ENCODE data around the gene PXDN. TPM values are rescaled to one million over a fixed set of nuclear protein-coding genes. Genes with fewer than 3 reads are reported as not detected.

The PXDN gene
- total RNA-seq, 1 donor from 2014 or later: 36.3 TPM

GRCh38 chr2:1649103-1650084, 94.9 kb downstream of the PXDN start:
- no peak overlapping the region for H3K27ac ChIP-seq
- ATAC-seq: no peak

DNA sequence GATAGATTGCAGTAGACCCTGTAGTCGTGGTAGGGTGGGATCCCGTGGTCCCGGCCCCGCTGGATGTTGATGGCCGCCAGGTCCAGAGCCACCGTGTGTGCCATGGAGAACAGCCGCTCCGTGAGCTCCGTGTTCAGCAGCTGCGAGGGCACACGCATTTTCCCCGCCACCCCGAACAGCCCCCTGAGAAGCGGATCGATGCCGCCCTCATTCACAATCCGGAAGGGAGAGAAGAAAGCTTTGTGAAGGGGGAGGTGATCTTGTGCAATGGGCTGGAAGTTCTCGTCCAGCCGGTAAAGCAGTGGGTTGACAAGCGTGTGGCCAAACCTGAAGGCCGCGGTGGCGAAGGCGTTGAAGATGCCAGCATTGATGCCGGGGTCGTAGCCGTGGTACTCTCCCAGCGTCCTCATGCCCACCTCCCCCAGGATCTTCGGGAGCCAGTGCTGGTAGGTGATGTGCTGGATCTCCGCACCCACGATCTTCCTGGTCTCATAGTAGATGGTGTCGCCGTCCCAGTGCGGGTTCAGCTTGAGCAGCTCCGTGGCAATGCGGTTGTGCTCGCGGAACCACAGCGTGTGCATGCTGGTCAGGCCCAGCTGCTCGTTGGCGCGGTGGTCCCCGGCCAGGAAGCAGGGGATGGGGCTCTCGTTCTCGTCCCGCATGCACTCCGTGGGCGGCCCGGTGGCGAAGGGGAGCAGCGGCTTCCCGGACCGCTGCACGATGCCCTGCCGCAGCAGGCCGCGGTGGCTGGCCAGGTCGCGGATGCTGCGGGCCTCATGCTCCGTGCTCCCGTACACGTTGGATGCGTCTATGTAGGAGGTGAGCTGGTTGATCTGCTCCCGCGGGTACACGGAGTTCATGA, 95.8 kb downstream of the PXDN start:
- TF ChIP-seq, protein P1, sequence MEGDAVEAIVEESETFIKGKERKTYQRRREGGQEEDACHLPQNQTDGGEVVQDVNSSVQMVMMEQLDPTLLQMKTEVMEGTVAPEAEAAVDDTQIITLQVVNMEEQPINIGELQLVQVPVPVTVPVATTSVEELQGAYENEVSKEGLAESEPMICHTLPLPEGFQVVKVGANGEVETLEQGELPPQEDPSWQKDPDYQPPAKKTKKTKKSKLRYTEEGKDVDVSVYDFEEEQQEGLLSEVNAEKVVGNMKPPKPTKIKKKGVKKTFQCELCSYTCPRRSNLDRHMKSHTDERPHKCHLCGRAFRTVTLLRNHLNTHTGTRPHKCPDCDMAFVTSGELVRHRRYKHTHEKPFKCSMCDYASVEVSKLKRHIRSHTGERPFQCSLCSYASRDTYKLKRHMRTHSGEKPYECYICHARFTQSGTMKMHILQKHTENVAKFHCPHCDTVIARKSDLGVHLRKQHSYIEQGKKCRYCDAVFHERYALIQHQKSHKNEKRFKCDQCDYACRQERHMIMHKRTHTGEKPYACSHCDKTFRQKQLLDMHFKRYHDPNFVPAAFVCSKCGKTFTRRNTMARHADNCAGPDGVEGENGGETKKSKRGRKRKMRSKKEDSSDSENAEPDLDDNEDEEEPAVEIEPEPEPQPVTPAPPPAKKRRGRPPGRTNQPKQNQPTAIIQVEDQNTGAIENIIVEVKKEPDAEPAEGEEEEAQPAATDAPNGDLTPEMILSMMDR (IDR thresholded peaks at IDR 0.05): no peak
- no peaks in the 10 kb centered on the region for H3K9me3 ChIP-seq
- peaks cover 27% of the 10 kb centered on the region for H3K4me1 ChIP-seq
- intact Hi-C loops (cut with DNase I): no loop called here
- DNase-seq: no peak
- H3K27me3 ChIP-seq (ENCODE audit: low read depth): no peaks in the 10 kb centered on the region
- H3K36me3 ChIP-seq: peaks cover 23% of the 10 kb centered on the region
- no peak overlapping the region for H3K4me3 ChIP-seq
- no peak overlapping the region for H3K27ac ChIP-seq
- ATAC-seq: no peak

More at GRCh38 chr2:1649103-1650084, 94.9 kb downstream of the PXDN start:
- peaks cover 36% of the 10 kb centered on the region for H3K4me1 ChIP-seq
- H3K4me3 ChIP-seq: no peak overlapping the region
- no peaks in the 10 kb centered on the region for H3K27me3 ChIP-seq (ENCODE audit: low read depth)
- intact Hi-C loops (cut with DNase I): no loop called here
- H3K36me3 ChIP-seq: peaks cover 18% of the 10 kb centered on the region
- TF ChIP-seq, protein P1 (IDR thresholded peaks at IDR 0.05): no peak
- no peak for DNase-seq
- H3K9me3 ChIP-seq: no peaks in the 10 kb centered on the region

GRCh38 chr2:1647417-1648240, 96.7 kb downstream of the PXDN start:
- intact Hi-C loops (cut with DNase I): no loop called here
- DNase-seq: no peak

DNA sequence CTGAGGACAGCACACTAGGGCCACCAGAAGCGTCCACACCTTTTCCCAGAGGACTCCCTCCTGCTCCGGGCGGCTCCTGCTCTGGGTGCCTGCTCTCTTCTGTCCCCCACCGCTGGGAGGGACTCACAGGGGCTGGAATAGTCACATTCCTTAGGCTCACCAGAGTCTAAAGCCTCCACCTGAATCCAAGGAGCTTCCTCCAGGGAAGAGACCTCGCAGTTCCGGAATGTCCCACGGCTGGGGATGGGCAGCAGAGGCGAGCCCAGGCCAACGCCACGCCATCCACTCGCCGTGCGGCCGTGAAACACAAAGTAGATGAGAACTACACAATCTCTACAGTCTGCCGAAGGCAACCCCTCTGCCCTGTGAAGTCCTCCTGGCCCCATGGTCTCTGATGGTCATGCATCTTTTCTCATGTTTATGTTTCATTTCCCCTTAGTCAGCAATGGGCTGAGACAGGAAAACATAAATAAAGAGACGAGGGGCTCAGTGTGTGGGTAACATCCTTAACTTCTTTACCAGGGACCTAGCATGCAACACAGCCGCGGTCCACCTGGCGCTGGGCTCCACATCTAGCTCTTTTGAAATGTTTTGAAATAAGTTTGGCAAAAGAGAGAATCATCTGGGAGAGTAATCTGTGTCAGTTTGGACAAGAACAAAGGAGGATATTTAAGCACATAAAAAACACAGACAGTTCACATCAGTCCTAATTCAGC, 98.4 kb downstream of the PXDN start:
- Histone ChIP-seq H3K4me3 (no peak overlapping the region), H3K27me3 (ENCODE audit: low read depth) (no peaks in the 10 kb centered on the region), H3K4me1 (peaks cover 8% of the 10 kb centered on the region), H3K9me3 (no peaks in the 10 kb centered on the region), H3K36me3 (peaks cover 39% of the 10 kb centered on the region), H3K27ac (no peak overlapping the region)
- DNase-seq (no peak), ATAC-seq (no peak)
- TF ChIP-seq, protein P1 (IDR thresholded peaks at IDR 0.05): no peak
- intact Hi-C loops (cut with DNase I): no loop called here

More at GRCh38 chr2:1647417-1648240, 96.7 kb downstream of the PXDN start:
- H3K9me3 ChIP-seq: no peaks in the 10 kb centered on the region
- peaks cover 20% of the 10 kb centered on the region for H3K4me1 ChIP-seq
- peaks cover 31% of the 10 kb centered on the region for H3K36me3 ChIP-seq
- TF ChIP-seq, protein P1 (IDR thresholded peaks at IDR 0.05): no peak
- H3K27ac ChIP-seq: no peak overlapping the region
- H3K4me3 ChIP-seq: no peak overlapping the region
- ATAC-seq: no peak
- no peaks in the 10 kb centered on the region for H3K27me3 ChIP-seq (ENCODE audit: low read depth)

Data from lower lobe of right lung (tissue), 2 donors.